Measurements from ENCODE around the gene CNOT6. TPM values are rescaled to one million over a fixed set of nuclear protein-coding genes. Genes with fewer than 3 reads are reported as not detected.

The CNOT6 gene
- total RNA-seq, 4 donors from 2014 or later = 11.2 to 26.8 (median 15.5) TPM

GRCh38 chr5:180621311-180621710 is 127.1 kb downstream of the CNOT6 start:
- no peaks in the 10 kb centered on the region for H3K36me3 ChIP-seq
- no peak overlapping the region for H3K4me3 ChIP-seq
- H3K27ac ChIP-seq = no peak overlapping the region
- no peaks in the 10 kb centered on the region for H3K9me3 ChIP-seq
- H3K4me1 ChIP-seq = no peaks in the 10 kb centered on the region
- DNase-seq = no peak
- H3K27me3 ChIP-seq = no peaks in the 10 kb centered on the region
- no peak for TF ChIP-seq CTCF (IDR thresholded peaks at IDR 0.05)
- no peak for TF ChIP-seq POLR2A (IDR thresholded peaks at IDR 0.05)

- Histone ChIP-seq H3K9me3 (no peaks in the 10 kb centered on the region), H3K4me1 (no peaks in the 10 kb centered on the region), H3K27ac (no peak overlapping the region), H3K27me3 (no peaks in the 10 kb centered on the region), H3K36me3 (no peaks in the 10 kb centered on the region), H3K4me3 (no peak overlapping the region)
- TF ChIP-seq POLR2A (IDR thresholded peaks at IDR 0.05) = no peak
- no peak for TF ChIP-seq CTCF (IDR thresholded peaks at IDR 0.05)
- DNase-seq = no peak
Observed at GRCh38 chr5:180622910-180623309, 128.7 kb downstream of the CNOT6 start.

GRCh38 chr5:180623411-180623834 is 129.2 kb downstream of the CNOT6 start:
- Histone ChIP-seq H3K36me3 (no peaks in the 10 kb centered on the region), H3K27me3 (no peaks in the 10 kb centered on the region), H3K4me3 (no peak overlapping the region), H3K9me3 (no peaks in the 10 kb centered on the region), H3K27ac (no peak overlapping the region), H3K4me1 (no peaks in the 10 kb centered on the region)
- TF ChIP-seq CTCF (IDR thresholded peaks at IDR 0.05) = no peak
- no peak for TF ChIP-seq POLR2A (IDR thresholded peaks at IDR 0.05)
- no peak for DNase-seq

- Histone ChIP-seq H3K9me3 (no peaks in the 10 kb centered on the region), H3K4me3 (no peak overlapping the region), H3K27ac (no peak overlapping the region), H3K4me1 (no peaks in the 10 kb centered on the region), H3K36me3 (no peaks in the 10 kb centered on the region), H3K27me3 (no peaks in the 10 kb centered on the region)
- no peak for DNase-seq
- TF ChIP-seq CTCF (IDR thresholded peaks at IDR 0.05) (no peak), POLR2A (IDR thresholded peaks at IDR 0.05) (no peak)
Observed at GRCh38 chr5:180623844-180624243, 129.7 kb downstream of the CNOT6 start.

GRCh38 chr5:180624587-180624986 is 130.4 kb downstream of the CNOT6 start:
- no peak overlapping the region for H3K27ac ChIP-seq
- no peak overlapping the region for H3K4me3 ChIP-seq
- H3K4me1 ChIP-seq = no peaks in the 10 kb centered on the region
- no peaks in the 10 kb centered on the region for H3K36me3 ChIP-seq
- no peak for DNase-seq
- no peaks in the 10 kb centered on the region for H3K27me3 ChIP-seq
- H3K9me3 ChIP-seq = no peaks in the 10 kb centered on the region
- no peak for TF ChIP-seq POLR2A (IDR thresholded peaks at IDR 0.05)
- TF ChIP-seq CTCF (IDR thresholded peaks at IDR 0.05) = no peak

Data from Peyer's patch (tissue), 4 donors.